ENCODE measurements around the gene MEX3B. TPM values are rescaled to one million over a fixed set of nuclear protein-coding genes. Genes with fewer than 3 reads are reported as not detected.

Gene MEX3B
- total RNA-seq (1 to 10 TPM; 2.5 to 4.9 TPM), polyA plus RNA-seq (ENCODE audit: insufficient read length in 6 of 6) (10 to 100 TPM in 3 of 6 donors, 1 to 10 TPM in 3; 7.7 to 14.0 (median 10.4) TPM)
- long read RNA-seq, donor 1, full-length matches to known transcripts, result 33 of 33 reads
- long read RNA-seq, donor 1, partial matches to known transcripts, result 0 of 33 reads
- long read RNA-seq, donor 1, other reads (novel, unspliced or antisense), result 0 of 33 reads
- long read RNA-seq, donor 2, full-length matches to known transcripts, result 45 of 45 reads
- long read RNA-seq, donor 2, partial matches to known transcripts, result 0 of 45 reads
- long read RNA-seq, donor 2, other reads (novel, unspliced or antisense), result 0 of 45 reads
- long read RNA-seq, donor 3, full-length matches to known transcripts, result 22 of 22 reads
- long read RNA-seq, donor 3, partial matches to known transcripts, result 0 of 22 reads
- long read RNA-seq, donor 3, other reads (novel, unspliced or antisense), result 0 of 22 reads
- long read RNA-seq, donor 4, result 0 reads
- long read RNA-seq, donor 5, full-length matches to known transcripts, result 24 of 24 reads
- long read RNA-seq, donor 5, partial matches to known transcripts, result 0 of 24 reads
- long read RNA-seq, donor 5, other reads (novel, unspliced or antisense), result 0 of 24 reads
- long read RNA-seq, donor 6, full-length matches to known transcripts, result 16 of 16 reads
- long read RNA-seq, donor 6, partial matches to known transcripts, result 0 of 16 reads
- long read RNA-seq, donor 6, other reads (novel, unspliced or antisense), result 0 of 16 reads
- long read RNA-seq, donor 7, full-length matches to known transcripts, result 6 of 6 reads
- long read RNA-seq, donor 7, partial matches to known transcripts, result 0 of 6 reads
- long read RNA-seq, donor 7, other reads (novel, unspliced or antisense), result 0 of 6 reads
- long read RNA-seq, donor 8, full-length matches to known transcripts, result 16 of 16 reads
- long read RNA-seq, donor 8, partial matches to known transcripts, result 0 of 16 reads
- long read RNA-seq, donor 8, other reads (novel, unspliced or antisense), result 0 of 16 reads
- long read RNA-seq, donor 9, full-length matches to known transcripts, result 1 of 1 reads
- long read RNA-seq, donor 9, partial matches to known transcripts, result 0 of 1 reads
- long read RNA-seq, donor 9, other reads (novel, unspliced or antisense), result 0 of 1 reads
- long read RNA-seq, donor 10, result 0 reads
- long read RNA-seq, donor 11, result 0 reads
- long read RNA-seq, donor 12, full-length matches to known transcripts, result 14 of 14 reads
- long read RNA-seq, donor 12, partial matches to known transcripts, result 0 of 14 reads
- long read RNA-seq, donor 12, other reads (novel, unspliced or antisense), result 0 of 14 reads

DNA sequence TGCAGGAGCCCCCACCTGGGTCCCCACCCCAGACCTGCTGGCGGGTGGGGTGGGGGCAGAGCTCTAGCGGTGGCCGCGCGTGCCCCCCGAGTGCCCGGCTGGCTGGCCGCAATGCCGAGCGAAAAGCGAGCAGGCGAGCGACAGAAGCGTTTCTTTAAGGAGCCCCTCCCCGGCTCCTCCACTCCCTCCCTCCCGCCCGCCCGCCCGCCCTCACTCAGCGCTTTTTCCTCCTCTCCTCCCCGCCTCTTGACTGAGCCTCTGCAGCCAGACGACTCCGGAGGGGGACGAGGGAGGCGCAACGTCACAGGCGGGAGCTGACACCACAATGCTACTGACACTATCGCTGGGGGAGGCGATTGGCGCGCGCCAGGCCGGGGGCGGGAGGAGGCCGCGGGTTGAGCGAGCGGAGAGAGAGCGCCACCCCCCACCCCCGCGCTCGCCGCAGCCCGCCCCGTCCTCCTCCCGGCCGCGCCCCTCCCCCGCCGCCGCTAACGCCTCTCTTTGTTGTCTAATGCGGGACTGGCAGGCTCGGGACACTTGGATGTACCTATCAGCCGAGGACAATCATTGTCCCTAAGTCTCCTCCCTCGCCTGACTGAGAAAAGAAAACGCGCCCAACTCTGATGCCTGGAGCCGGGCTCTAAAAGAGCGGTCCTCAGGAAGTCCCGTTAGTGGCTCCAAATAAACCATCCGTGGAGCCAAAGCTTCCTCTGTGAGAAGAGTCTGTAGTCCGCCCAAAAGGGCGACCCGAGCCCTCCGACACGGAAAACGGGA, at the start of gene MEX3B:
TSS of gene MEX3B (minus strand) at position 127 of the 774 bp plus-strand sequence. CDS start 313 bp downstream, outside the sequence.
- peaks cover 0 to 27% of the 10 kb centered on the region in 2 donors for H3K4me1 ChIP-seq
- peaks cover 0 to 4% of the 10 kb centered on the region in 2 donors for H3K36me3 ChIP-seq
- peak within 1 kb of the TSS; percentile 89 to 97 for H3K27ac ChIP-seq
- TF ChIP-seq, protein P1, sequence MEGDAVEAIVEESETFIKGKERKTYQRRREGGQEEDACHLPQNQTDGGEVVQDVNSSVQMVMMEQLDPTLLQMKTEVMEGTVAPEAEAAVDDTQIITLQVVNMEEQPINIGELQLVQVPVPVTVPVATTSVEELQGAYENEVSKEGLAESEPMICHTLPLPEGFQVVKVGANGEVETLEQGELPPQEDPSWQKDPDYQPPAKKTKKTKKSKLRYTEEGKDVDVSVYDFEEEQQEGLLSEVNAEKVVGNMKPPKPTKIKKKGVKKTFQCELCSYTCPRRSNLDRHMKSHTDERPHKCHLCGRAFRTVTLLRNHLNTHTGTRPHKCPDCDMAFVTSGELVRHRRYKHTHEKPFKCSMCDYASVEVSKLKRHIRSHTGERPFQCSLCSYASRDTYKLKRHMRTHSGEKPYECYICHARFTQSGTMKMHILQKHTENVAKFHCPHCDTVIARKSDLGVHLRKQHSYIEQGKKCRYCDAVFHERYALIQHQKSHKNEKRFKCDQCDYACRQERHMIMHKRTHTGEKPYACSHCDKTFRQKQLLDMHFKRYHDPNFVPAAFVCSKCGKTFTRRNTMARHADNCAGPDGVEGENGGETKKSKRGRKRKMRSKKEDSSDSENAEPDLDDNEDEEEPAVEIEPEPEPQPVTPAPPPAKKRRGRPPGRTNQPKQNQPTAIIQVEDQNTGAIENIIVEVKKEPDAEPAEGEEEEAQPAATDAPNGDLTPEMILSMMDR (IDR thresholded peaks at IDR 0.05), result no peak
- ATAC-seq, result peak; percentile 83
- H3K4me3 ChIP-seq, result peak within 1 kb of the TSS; percentile 79 to 95
- peak; percentile 93 to 99 (median 98) for DNase-seq
- intact Hi-C loops (cut with DNase I), result no loop called here
- H3K27me3 ChIP-seq, result peaks cover 0 to 43% of the 10 kb centered on the region in 2 donors
- H3K9me3 ChIP-seq, result no peaks in the 10 kb centered on the region

GRCh38 chr15:82093774-82094211, 48.0 kb upstream of the MEX3B start:
- no peak for DNase-seq
- no peaks in the 10 kb centered on the region for H3K27me3 ChIP-seq
- no peaks in the 10 kb centered on the region for H3K4me1 ChIP-seq
- H3K9me3 ChIP-seq, result no peaks in the 10 kb centered on the region
- ATAC-seq, result no peak
- TF ChIP-seq, protein P1 (IDR thresholded peaks at IDR 0.05), result no peak
- H3K36me3 ChIP-seq, result no peaks in the 10 kb centered on the region
- intact Hi-C loops (cut with DNase I), result no loop called here
- H3K4me3 ChIP-seq, result no peak overlapping the region
- no peak overlapping the region for H3K27ac ChIP-seq

DNA sequence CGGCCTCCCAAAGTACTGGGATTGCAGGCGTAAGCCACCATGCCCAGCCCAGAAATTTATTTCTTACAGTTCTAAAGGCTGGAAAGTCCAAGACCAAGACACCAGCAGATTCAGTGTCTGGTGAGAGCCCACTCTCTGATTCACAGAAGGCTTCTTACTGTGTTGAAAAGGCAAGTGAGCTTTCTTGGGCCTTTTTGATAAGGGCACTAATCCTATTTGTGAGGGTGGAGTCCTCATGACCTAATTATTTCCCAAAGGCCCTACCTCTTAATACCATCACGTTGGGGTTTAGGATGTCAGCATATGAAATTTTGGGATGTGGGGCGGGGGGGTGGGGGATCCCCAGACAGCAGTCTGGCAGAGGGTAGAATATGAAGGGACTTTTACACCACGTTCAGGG, 47.5 kb upstream of the MEX3B start:
- intact Hi-C loops (cut with DNase I), result no loop called here
- no peaks in the 10 kb centered on the region for H3K27me3 ChIP-seq
- no peaks in the 10 kb centered on the region for H3K9me3 ChIP-seq
- ATAC-seq (no peak), DNase-seq (no peak)
- H3K36me3 ChIP-seq, result no peaks in the 10 kb centered on the region
- no peak overlapping the region for H3K4me3 ChIP-seq
- TF ChIP-seq, protein P1 (IDR thresholded peaks at IDR 0.05), result no peak
- no peaks in the 10 kb centered on the region for H3K4me1 ChIP-seq
- no peak overlapping the region for H3K27ac ChIP-seq

- Histone ChIP-seq H3K4me1 (no peaks in the 10 kb centered on the region), H3K4me3 (no peak overlapping the region), H3K9me3 (no peaks in the 10 kb centered on the region), H3K36me3 (no peaks in the 10 kb centered on the region), H3K27ac (no peak overlapping the region), H3K27me3 (no peaks in the 10 kb centered on the region)
- intact Hi-C loops (cut with DNase I), result no loop called here
- TF ChIP-seq, protein P1 (IDR thresholded peaks at IDR 0.05), result no peak
- DNase-seq (no peak), ATAC-seq (no peak)
Measured at GRCh38 chr15:82091636-82092140, 45.9 kb upstream of the MEX3B start.

All from left lung (tissue), 14 donors.